GM21390 (cell line): ENCODE measurements around the gene SYT13.
"Not testable (repeated sequence)": the region's sequence is repeated elsewhere in the genome, so short reads cannot be mapped to it uniquely, and the experiment has no call there.

Source experiments
- ATAC-seq: cut with Tn5 transposase; IDR thresholded peaks from one replicate; pipeline ENCODE4 v1.9.1; 2021; ENCODE audit not compliant: unreplicated experiment

Gene SYT13

DNA sequence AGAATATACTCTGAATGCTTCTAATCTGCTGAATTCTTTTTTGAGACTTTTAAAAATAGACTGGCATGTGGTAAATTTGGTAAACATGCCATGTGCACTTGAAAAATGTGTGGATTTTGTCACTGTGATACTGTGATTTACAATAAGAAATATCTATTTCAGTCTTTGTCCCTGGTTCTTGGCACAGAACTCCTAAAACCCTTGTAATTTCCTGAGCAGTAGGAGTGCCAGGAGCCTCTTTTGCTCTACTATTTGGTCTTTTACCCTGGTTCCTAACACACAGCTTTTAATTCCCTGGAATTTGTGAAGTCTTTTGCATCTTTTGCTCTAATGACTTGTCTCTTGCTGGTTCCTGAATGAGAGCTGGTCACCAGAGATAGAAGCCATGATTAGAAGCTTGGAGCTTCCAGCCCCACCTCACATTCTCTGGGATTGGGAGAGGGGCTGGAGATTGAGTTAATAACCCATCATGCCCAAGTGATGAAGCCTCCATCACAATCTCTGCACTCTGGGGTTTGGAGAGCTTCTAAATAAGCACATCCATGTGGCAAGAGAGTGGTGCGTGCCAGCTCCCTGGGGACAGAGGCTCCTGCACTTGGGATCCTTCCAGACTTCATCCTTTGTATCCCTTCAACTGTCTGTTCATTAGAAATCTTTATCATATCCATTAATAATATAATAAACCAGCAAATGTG lies 27.2 kb upstream of the SYT13 start:
- no peak for ATAC-seq

DNA sequence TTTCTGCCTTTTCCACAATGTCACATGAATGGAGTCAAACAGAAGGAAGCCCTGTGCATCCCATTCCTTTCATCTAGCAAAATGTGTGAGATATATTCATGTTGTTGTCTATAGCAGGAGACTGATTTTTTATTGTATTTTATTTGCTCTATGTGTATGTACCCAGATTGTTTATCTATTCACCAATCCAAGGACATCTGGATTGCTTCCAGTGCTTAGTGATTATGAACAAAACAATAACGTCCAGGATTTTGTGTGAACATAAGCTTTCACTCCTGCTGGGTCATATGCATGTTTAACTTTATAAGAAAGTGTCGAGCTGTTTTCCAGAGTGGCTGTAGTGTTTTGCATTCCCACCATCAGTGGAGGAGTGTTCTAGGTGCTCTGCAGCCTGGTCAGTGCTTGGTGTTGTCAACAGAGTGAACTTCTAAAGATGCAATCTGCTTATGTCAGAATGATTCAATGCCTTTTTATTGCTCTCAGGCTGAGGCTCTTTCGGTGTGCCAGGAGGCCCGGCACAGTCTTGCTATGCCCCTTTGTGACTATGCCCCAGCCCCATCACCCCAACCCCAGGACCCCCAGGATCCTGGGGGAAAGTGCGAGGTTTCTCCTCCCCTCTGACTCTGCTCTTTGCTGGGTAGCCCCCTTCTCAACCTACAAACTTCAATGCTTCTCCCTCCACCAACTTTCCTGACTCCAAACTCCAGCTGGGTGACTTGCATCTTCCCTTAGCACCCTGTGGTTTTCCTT lies 19.9 kb upstream of the SYT13 start:
- ATAC-seq, result no peak

DNA sequence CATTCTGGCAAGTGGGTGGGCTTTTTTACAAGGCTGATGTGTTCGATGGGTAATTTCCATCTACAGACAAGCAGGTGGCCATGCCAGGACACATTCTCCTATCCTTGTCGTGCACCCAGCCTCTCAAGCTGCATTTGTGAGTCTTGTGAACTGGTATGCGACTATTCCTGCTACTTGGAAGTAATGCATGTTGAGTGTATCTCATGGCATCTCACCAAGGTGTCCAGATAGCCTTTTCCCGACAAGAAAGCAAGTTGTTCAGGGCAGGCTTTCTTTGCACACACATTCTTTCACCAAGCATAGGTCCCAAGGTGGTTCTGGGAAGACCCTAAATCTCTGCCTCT lies 18.8 kb upstream of the SYT13 start:
- no peak for ATAC-seq

DNA sequence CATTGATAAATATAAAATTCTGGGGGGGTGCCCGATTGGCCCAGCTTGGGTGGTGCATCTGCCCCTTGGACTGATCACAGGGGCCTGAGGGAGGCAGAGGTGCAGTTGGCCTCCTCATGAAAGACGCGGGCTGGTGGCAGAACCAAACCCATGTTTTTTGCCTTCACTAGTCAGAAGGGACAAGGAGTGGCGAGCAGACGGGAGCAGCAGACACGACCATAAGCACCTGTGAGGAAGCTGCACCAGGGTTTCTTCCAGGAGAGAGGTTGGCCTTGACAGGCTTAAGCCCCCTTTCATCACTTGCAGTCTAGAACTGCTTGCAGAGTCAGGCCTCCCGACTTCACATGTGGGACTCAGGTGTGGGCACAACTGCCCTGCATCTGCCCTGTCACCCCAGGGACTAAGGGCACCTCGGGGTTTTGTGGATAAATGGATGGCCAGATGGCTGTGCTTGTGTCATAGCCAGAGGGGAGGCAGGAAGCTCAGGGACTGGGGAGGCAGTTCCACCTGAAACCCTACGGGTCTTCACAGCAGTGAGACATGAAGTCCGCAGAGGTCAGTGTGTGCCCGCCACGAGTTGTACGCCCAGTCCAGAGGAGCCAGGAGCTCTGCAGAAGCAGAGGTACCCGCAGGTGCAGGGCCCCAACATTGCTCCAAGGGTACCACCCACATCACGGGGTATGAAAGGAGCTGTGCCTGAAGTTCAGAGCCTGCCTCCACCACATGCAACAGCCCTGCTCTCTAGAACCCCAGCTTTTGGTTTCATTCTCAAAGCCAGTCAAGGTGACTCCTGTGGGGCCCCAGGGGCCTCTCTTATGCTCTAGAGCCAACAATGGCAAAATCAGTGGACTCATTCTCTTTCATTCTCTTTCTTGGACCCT lies 18.2 kb upstream of the SYT13 start:
- ATAC-seq, result no peak

DNA sequence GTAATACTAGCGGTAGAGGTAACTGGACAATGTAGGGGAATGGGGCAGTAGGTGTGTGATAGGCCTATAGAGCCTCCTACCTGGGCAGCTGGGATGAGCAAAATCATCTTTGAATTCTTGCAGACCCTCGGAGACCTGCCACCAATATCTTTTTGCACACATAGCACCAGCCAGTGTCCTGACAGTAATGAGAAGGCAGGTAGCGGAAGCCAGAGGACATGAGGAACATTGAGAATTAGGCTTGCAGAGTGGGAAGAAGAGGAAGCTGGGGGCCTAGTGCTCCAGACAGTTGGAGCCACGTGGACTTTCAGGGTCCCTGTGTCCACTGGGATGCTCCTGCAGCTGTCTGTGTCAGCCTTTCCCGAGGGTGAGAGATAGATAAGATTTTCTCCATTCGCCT lies 17.2 kb upstream of the SYT13 start:
- ATAC-seq, result no peak

DNA sequence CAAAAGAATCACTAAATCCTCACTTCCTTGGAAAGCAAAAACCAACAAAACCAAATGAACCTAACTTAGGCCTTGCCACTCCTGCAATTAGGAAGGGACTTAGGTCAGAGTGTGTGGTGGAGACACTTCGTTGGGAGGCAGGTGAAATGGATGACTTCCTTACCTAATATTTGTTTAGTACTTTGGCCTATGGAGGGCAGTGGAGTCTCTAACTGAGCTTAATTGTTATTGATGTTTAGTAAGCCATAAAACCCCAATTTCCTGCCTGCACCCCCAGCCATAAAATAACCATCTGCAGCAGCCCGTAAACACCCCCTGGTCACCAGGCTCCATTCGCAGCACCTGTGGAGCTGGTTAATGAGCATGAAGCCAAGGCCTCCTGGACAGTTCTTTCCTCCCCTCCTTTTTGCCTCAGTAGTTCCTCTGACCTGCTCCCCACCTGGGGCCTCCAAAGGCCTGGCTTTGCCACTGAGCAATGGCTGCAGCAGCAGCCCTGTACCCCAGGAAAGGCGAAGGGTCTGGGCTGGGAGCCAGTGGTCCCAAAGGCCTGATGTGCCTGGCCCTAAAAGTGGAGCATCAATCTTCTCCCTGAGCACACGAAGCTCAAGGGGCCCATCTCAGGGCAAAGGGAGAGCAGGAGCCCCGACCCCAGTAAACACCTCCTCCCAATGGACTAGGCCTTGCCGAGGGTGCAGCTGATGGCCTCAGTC lies 15.6 kb upstream of the SYT13 start:
- no peak for ATAC-seq

DNA sequence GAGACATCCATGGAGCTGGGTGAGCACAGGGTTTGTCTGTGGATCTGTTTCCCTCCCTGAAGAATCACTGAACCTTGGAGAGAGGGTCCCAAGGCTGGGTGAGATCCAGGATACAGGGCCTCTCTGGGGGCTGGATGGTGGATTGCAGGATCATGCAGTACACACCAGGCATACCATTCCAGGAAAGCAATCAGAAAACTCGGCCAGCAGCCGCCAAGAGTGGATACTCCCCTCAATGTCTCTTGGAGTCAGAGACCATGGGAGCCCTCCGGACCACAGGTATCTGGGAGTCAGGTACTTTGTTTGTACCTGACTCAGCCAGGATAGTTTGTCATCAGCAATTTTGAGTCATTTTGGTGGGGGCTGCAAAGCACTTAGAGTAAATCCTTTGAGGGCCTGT lies 14.6 kb upstream of the SYT13 start:
- no peak for ATAC-seq

DNA sequence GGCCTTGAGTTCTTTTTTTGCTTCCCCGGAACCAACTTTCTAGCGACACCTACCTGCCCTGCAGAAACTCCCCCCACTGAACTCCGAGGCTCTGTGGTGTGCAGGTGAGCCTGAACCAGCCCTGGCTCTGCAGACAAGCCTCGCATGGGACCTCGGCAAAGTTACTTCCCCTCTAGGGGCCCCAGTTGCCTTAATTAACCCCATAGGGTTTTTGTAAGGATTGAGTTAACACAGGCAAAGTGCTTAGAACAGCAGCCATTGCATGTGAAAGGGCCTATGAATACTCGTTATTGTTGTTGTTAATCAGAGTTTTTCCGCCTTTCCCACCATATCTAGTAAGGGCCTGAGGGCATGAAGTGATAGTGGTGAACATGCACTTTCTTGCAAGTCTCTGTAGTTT lies 12.6 kb upstream of the SYT13 start:
- no peak for ATAC-seq

DNA sequence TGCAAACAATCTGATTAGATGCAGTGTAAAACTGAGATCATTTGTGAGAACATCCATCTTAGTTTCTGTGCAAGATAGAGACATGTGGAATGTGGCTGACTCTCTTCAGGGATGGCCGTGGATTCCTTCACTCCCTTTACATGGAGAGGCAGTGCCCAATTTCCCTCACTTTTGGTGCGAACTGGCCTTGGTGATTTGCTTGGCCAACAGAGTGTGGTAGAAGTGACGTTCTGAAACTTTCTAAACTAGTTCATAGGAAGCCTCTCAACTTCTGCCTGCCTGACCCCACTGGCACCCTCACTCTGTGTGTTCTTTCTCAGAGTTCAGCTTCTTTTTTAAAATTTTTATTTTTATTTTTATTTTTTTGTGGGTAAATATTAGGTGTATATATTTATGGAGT lies 9.9 kb upstream of the SYT13 start:
- ATAC-seq, result no peak

DNA sequence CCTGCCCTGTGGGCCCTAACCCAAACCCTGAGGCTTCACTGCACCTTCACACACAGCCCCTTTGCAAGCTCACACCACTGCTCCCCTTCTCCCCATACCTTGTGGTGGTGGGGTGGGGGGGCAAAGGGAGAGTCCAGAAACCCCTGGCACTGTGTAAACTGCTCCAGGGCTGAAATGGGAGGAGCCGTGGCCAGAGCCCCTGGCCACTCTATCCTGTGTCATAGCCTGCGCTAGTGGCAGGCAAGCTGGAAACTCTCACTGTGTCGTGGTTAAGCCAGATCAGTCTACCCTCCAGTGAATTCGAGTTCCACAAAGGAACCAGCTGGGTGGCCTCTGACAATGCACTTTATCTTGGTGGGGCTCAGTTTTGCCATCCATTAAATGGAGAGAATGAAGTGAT lies 8.4 kb upstream of the SYT13 start:
- ATAC-seq, result no peak

DNA sequence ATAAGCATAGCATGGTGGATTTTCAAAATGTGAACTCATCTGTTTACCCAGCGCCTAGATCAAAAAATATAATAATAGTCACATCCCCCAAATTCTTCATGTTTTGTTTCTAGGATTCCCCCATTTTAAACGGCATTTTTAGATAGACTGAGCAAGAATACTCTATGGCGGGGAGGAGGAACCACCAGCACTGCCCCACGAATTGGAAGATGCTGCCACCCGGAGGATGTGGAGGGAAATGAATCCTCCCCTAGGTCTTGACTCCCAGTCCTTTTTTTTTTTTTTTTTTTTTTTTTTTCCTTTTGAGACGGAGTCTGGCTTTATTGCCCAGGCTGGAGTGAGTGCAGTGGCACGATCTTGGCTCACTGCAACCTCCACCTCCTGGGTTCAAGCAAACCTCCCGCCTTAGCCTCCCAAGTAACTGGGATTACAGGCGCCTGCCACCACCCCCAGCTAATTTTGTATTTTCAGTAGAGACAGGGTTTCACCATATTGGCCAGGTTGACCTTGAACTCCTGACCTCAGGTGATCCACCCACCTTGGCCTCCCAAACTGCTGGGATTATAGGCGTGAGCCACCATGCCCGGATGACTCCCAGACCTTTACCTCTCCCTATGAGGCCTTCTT lies 7.5 kb upstream of the SYT13 start:
- ATAC-seq, result not testable (repeated sequence)

DNA sequence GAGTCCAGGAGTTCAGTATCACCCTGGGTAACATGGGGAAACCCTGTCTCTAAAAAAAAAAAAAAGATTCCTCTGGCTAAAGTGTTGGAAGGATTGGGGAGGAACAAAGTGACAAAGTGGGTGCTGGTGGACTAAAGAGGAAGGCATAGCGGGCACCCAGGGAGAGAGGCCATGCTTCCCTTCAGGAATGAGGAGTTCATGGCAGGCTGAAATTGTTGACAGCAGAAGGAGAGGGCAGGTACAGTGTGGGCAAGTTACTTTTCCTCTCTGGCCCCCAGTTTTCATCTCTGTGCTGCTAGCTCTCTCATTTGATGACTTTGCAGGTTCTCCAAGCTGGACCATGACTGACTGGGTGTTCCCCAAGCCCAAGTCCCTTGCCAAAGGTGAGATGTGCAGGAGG lies 4.4 kb upstream of the SYT13 start:
- ATAC-seq, result no peak

DNA sequence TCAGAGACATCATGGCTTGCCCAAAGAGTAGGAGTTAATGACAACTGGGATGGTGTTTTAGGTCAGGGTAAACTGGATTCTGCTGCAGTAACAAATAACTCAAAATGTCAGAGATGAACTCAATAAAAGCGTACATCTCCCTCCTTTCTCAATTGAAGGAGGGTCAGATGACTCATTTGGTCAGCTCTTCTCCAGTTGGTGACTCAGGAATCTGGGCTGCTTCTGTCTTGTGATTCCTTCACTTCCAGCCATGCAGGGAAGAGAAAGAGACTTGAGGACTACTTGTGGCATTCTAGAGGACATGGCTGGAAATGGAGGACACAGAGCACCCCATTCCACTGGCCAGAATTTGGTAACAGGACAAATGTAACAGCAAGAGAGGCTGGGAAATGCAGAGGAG lies 3.2 kb upstream of the SYT13 start:
- ATAC-seq, result no peak

DNA sequence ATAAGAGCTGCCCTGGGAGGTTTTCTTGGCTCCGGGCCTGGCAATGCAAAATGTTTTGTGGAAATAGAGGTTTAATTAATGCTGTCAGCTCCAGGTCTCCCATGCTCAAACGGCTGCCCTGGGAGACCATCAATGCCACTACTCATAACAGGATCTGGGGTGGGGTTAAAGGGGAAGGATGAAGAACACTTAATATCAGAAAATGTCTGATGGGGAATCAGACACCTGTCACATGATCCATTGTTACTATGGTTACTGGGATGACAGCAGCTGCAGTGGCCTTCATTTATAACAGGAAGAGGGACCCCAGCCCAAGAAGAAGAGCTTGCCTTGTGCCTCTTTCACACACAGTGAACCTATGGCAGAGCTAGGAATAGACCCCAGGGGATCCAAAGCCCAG lies 2.2 kb upstream of the SYT13 start:
- no peak for ATAC-seq

DNA sequence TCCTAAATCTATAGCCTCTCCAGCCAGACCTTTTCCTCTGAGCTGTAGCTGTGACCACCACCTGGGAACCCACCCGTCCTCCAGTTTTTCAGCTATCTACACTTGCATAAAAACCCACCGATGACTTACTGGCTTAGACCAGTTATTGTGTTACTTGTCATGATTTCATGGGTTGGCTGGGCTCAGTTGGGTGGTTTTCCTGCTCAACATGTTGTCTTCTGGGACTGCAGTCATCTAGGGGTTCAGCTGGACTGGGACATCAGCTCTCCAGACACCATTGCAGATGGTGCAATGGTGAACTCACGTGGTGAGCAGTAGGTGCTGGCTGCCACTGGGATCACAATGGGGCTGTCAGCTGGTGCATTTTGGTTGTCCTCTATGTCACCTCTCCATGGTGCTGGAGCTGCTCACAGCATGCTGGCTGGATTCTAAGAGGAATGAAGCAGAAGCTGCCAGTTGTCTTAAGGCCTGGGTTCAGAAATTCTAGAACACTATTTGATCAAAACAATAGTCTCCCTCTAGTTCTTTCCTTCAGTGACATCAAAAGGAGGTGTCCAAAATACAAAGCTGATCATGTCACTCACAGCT lies 1.3 kb upstream of the SYT13 start:
- no peak for ATAC-seq

DNA sequence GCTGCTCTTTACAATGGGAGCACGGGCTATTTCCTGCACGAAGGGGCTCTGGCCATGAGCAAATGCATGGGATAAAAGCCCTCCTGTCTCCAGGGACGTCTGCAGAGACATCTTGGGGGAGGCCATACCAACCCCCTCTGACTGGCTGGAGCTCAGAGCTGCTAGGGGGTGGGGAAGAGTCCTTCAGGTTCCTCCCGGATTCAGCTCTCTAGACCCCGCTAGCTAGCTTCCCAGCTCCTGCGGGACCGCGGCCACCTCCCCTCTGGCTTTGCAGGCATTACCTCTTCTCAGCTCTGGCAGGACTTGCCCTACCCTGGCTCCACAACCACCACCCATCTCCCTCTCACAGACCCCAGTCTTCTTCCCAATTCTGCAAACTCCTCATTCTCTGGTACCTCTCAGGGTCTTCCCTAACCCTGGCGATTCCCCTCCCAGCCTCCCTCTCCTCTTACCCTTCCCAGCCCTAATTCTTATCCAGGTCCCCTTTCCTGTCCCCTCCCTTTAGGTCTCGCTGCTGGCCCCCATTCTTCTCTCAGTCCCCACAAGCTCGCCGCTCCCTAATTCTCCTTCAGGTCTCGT lies 802 bp downstream of the SYT13 start:
- ATAC-seq, result no peak

DNA sequence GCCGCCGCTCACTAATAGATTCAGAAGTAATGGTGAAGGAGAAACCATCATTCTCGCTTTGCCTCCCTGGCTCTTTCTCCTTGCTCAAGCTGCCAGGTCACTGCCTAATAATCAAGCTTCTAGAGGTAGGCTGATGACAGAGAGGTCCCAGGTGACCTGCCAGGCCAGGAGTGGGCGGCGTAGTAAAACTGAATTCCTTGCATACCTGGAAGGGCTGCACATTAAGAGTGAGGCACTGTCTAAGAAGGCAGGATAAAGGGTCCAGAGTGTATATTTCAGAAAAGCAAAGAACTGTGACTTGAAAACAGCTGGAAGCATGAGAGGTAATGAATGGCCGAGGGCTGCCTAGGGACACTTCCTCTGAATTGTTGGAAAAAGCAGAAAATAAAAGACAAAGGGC lies 4.1 kb downstream of the SYT13 start:
- ATAC-seq, result no peak

DNA sequence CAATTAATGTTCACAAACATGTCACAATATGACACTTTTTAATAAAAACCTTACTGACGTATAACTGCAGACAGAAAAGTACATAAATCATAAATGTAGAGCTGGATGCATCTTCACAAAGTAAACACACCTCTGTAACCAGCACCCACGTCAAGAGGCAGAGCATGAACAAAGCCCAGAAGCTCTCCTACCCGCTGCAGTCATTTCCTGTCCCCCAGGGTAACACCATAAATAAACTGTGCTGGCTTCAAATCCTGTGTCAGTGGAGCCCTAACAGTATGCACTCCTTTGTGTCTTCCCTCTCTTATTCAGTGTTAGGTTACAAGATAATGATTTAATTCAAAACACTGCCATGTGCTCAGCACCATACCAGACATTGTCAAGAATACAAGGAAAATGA lies 5.7 kb downstream of the SYT13 start:
- no peak for ATAC-seq

DNA sequence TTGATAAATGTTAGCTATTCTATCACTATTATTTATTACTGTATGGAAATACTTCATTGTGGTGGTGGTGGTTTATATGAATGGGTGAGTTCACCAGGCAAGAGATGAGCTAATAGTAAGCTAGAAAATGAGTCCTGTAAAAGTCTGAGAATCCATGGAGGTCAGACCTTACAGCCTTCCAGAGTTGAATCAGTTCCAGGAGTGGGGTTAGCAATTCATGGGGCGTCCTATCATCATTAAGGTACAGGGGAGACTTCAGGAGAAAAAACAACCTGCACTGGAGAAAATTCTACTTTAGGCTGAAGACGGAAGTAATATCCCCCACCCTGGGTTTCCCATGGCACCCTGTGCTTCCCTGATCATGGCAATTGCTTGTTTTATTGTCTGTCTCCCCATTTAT lies 6.5 kb downstream of the SYT13 start:
- no peak for ATAC-seq

DNA sequence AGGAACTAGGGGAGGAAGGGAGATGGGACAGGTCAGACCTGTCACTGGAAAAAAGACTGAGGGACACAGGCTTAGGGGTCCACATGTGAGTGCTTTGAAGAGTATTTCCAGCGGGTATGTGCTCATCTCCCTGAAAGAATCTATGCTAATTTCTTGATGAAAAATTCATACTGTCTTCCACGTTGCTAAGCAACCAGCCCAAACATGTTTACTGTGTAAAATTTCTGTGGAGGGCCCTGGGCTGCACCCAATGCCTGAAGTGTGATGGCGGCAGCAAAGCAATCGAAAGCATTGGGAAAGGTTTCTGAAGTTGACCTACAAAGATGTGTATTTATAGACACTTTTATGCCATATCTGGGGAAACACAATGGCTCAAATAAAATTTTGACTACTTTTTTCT lies 7.4 kb downstream of the SYT13 start:
- no peak for ATAC-seq
